Dendritic cell treated with granulocyte-macrophage colony-stimulating factor and Interleukin-4, amounts not matched to agents 40 ng/mL and 50 ng/mL, for 4 days (primary cell): Measurements from ENCODE around the gene OSBPL10.
A peak's percentile ranks its signal among the peaks of the same experiment; 100 is the strongest.

Source experiments
- H3K27ac Mint-ChIP-seq: one replicate; pipeline ENCODE4 v1.8.0; 2022; ENCODE audit warnings: mild to moderate bottlenecking, mixed read lengths
- H3K27me3 Mint-ChIP-seq: one replicate; pipeline ENCODE4 v1.8.0; 2022; ENCODE audit warnings: mild to moderate bottlenecking, mixed read lengths
- H3K36me3 Mint-ChIP-seq: one replicate; pipeline ENCODE4 v1.8.0; 2022; ENCODE audit warnings: low read depth, mixed read lengths
- H3K4me1 Mint-ChIP-seq: one replicate; pipeline ENCODE4 v1.8.0; 2022; ENCODE audit warnings: low read depth, mixed read lengths
- H3K4me3 Mint-ChIP-seq: one replicate; pipeline ENCODE4 v1.8.0; 2022; ENCODE audit warnings: mild to moderate bottlenecking, moderate library complexity, mixed read lengths
- H3K9me3 Mint-ChIP-seq: one replicate; pipeline ENCODE4 v1.8.0; 2022; ENCODE audit warnings: mixed read lengths
- intact Hi-C: fragments of 100-400 bp; cut with micrococcal nuclease; formaldehyde crosslinking; loops from one replicate; pipeline ENCODE4 v1.15.0; 2022

OSBPL10 gene

DNA sequence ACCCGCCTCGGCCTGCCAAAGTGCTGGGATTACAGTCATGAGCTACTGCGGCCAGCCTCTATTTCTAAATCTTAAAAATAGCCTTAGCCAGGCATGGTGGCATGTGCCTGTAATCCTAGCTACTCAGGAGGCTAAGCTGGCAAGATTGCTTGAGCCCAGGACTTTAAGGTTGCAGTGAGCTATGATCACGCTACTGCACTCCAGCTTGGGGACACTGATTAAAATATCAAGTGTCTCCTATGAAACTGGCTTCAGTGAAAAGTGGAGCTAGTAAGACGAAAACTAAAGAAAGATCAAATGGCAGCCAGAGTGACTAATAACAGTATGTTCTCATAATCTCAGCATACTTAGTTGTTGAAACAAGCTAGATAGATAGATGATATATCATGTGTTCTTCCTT lies 335.8 kb downstream of the OSBPL10 start:
- Mint-ChIP-seq H3K4me1 (no peaks in the 10 kb centered on the region), H3K27me3 (no peaks in the 10 kb centered on the region), H3K4me3 (no peak overlapping the region), H3K9me3 (peaks cover 45% of the 10 kb centered on the region), H3K27ac (no peak overlapping the region), H3K36me3 (peaks cover 43% of the 10 kb centered on the region)
- intact Hi-C loops: no loop called here

- Mint-ChIP-seq H3K4me3 (no peak overlapping the region), H3K36me3 (peaks cover 35% of the 10 kb centered on the region), H3K4me1 (no peaks in the 10 kb centered on the region), H3K9me3 (peaks cover 9% of the 10 kb centered on the region), H3K27me3 (no peaks in the 10 kb centered on the region), H3K27ac (no peak overlapping the region)
- intact Hi-C loops: no loop called here
Observed at GRCh38 chr3:31639828-31640227, 341.2 kb downstream of the OSBPL10 start.

DNA sequence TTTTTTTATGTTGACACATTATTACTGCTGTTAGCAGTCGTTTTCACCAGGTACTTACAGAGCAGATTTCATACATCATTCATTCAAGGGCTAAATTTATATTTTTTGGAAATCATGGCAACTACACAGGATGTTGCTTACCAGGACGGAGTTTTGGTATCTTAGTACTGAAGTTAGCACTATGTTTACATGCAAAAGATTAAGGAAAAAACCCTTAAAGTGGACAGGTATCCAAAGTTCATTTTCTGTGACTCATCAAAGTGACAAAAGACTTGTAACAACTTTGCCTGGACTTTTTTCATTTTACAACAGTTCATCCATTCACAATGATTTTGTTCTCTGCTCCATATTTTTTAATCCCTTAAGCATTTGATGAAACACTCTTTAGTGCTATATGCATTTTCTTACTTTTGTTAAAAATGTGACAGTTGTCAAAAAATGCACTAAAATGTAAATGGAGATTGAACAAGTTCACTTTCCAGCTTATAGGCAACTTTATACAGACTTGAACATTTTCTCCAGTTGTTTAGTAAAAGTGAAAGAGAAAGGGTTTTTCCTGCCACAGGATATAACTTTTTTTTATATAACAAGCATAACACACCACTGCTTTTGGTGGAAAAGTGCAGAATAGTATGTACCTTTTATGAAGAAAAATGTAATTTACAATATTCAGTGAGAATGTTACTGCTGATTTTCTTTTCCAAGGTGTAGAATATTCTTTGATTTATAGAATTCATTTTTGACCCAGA lies 344.2 kb downstream of the OSBPL10 start:
- Mint-ChIP-seq H3K27ac (no peak overlapping the region), H3K27me3 (no peaks in the 10 kb centered on the region), H3K36me3 (peaks cover 41% of the 10 kb centered on the region), H3K4me3 (no peak overlapping the region), H3K4me1 (no peaks in the 10 kb centered on the region), H3K9me3 (no peaks in the 10 kb centered on the region)
- intact Hi-C loops: no loop called here

- H3K27me3 Mint-ChIP-seq: no peaks in the 10 kb centered on the region
- H3K36me3 Mint-ChIP-seq: peaks cover 48% of the 10 kb centered on the region
- no peaks in the 10 kb centered on the region for H3K9me3 Mint-ChIP-seq
- no peak overlapping the region for H3K27ac Mint-ChIP-seq
- H3K4me3 Mint-ChIP-seq: no peak overlapping the region
- no peaks in the 10 kb centered on the region for H3K4me1 Mint-ChIP-seq
- intact Hi-C loops: no loop called here
Observed at GRCh38 chr3:31636049-31636448, 345.0 kb downstream of the OSBPL10 start.

DNA sequence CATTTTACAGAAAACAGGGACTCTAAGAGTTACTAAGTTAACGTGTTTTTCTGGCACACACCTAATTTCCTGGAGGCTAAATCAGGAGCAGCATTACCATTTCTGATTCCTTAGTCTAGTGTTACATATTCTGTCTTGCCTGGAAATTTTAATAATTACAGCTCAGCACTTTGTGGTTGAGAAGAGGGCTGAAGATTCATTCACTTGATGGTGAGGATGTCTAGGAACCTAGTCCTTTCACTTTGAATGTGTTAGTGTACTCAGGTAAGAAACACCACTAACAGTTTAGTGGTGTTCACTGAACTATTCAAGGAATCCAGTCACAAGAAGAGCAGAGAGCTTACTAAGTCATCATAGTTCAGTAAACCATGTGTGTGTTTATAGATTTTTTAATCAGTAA lies 345.5 kb downstream of the OSBPL10 start:
- Mint-ChIP-seq H3K27ac (no peak overlapping the region), H3K9me3 (no peaks in the 10 kb centered on the region), H3K36me3 (peaks cover 53% of the 10 kb centered on the region), H3K4me3 (no peak overlapping the region), H3K4me1 (no peaks in the 10 kb centered on the region), H3K27me3 (no peaks in the 10 kb centered on the region)
- intact Hi-C loops: no loop called here

DNA sequence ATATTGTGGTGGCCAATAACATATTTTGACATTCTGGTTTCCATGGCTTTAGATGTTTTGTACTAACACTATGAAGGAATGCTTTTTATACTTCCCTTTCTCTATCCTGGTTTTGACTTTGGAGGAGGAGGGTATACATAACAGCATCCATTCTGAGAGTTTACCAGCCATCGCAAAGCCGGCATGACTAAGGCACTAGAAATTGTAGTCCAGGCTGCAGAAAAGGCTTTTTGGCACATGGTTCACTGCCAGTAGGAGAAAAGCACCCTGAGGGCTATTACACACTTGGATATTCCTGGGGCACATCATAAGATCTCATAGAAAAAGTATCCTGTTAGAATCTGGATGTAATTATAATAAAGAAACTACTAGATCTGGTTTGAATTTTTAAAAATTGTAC lies 346.6 kb downstream of the OSBPL10 start:
- Mint-ChIP-seq H3K27ac (no peak overlapping the region), H3K27me3 (no peaks in the 10 kb centered on the region), H3K4me1 (no peaks in the 10 kb centered on the region), H3K4me3 (no peak overlapping the region), H3K36me3 (peaks cover 63% of the 10 kb centered on the region), H3K9me3 (no peaks in the 10 kb centered on the region)
- intact Hi-C loops: no loop called here

GRCh38 chr3:31629054-31629453 lies 352.0 kb downstream of the OSBPL10 start:
- Mint-ChIP-seq H3K9me3 (no peaks in the 10 kb centered on the region), H3K36me3 (peaks cover 64% of the 10 kb centered on the region), H3K4me1 (peaks cover 8% of the 10 kb centered on the region), H3K27me3 (no peaks in the 10 kb centered on the region), H3K4me3 (no peak overlapping the region), H3K27ac (peak overlapping the region; percentile 75)
- intact Hi-C loops: no loop called here

GRCh38 chr3:31625358-31625757 lies 355.7 kb downstream of the OSBPL10 start:
- intact Hi-C loops: no loop called here
- Mint-ChIP-seq H3K4me3 (no peak overlapping the region), H3K4me1 (peaks cover 18% of the 10 kb centered on the region), H3K27me3 (no peaks in the 10 kb centered on the region), H3K36me3 (peaks cover 57% of the 10 kb centered on the region), H3K9me3 (no peaks in the 10 kb centered on the region), H3K27ac (no peak overlapping the region)

GRCh38 chr3:31624083-31624709 lies 356.9 kb downstream of the OSBPL10 start:
- intact Hi-C loops: no loop called here
- Mint-ChIP-seq H3K27me3 (no peaks in the 10 kb centered on the region), H3K4me1 (peaks cover 18% of the 10 kb centered on the region), H3K36me3 (peaks cover 59% of the 10 kb centered on the region), H3K27ac (no peak overlapping the region), H3K4me3 (no peak overlapping the region), H3K9me3 (no peaks in the 10 kb centered on the region)

GRCh38 chr3:31622636-31623288 lies 358.3 kb downstream of the OSBPL10 start:
- intact Hi-C loops: no loop called here
- Mint-ChIP-seq H3K9me3 (no peaks in the 10 kb centered on the region), H3K36me3 (peaks cover 67% of the 10 kb centered on the region), H3K27me3 (no peaks in the 10 kb centered on the region), H3K4me3 (no peak overlapping the region), H3K4me1 (peaks cover 11% of the 10 kb centered on the region), H3K27ac (no peak overlapping the region)

DNA sequence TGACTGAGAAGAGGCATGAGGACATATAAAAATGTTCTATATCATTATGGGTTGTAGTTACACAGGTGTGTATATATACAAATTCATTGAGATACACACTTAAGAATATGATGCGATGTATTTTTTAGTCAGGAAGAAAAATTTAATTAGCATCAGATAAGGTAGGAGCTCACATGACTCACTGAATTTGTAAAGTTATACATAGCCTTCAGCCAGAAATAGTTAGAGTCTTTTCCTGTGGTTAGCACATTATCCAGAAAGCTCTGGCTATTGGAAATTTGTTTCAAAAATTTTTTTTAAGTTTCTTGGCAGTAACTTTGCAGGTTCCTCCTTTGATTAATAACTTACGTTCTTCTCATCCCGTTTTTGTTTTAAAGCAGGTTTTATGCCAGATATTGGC lies 359.7 kb downstream of the OSBPL10 start:
- no peaks in the 10 kb centered on the region for H3K27me3 Mint-ChIP-seq
- no peak overlapping the region for H3K27ac Mint-ChIP-seq
- H3K4me1 Mint-ChIP-seq: peaks cover 11% of the 10 kb centered on the region
- H3K9me3 Mint-ChIP-seq: no peaks in the 10 kb centered on the region
- intact Hi-C loops: no loop called here
- peaks cover 62% of the 10 kb centered on the region for H3K36me3 Mint-ChIP-seq
- H3K4me3 Mint-ChIP-seq: no peak overlapping the region

- Mint-ChIP-seq H3K9me3 (no peaks in the 10 kb centered on the region), H3K4me3 (no peak overlapping the region), H3K27ac (no peak overlapping the region), H3K4me1 (peaks cover 11% of the 10 kb centered on the region), H3K27me3 (no peaks in the 10 kb centered on the region), H3K36me3 (peaks cover 60% of the 10 kb centered on the region)
- intact Hi-C loops: no loop called here
Observed at GRCh38 chr3:31620656-31621055, 360.4 kb downstream of the OSBPL10 start.

GRCh38 chr3:31616711-31617110 lies 364.4 kb downstream of the OSBPL10 start:
- H3K36me3 Mint-ChIP-seq: peaks cover 42% of the 10 kb centered on the region
- intact Hi-C loops: loop anchor here (10.0 kb wide), 1 partner anchor 528 kb away; no protein-coding TSS in a partner anchor
- no peaks in the 10 kb centered on the region for H3K27me3 Mint-ChIP-seq
- no peak overlapping the region for H3K4me3 Mint-ChIP-seq
- H3K9me3 Mint-ChIP-seq: no peaks in the 10 kb centered on the region
- no peak overlapping the region for H3K27ac Mint-ChIP-seq
- H3K4me1 Mint-ChIP-seq: peaks cover 12% of the 10 kb centered on the region

- peaks cover 21% of the 10 kb centered on the region for H3K4me1 Mint-ChIP-seq
- no peak overlapping the region for H3K27ac Mint-ChIP-seq
- H3K27me3 Mint-ChIP-seq: no peaks in the 10 kb centered on the region
- H3K36me3 Mint-ChIP-seq: peaks cover 30% of the 10 kb centered on the region
- intact Hi-C loops: loop anchor here (10.0 kb wide), 1 partner anchor 530 kb away; no protein-coding TSS in a partner anchor
- no peaks in the 10 kb centered on the region for H3K9me3 Mint-ChIP-seq
- H3K4me3 Mint-ChIP-seq: no peak overlapping the region
Observed at GRCh38 chr3:31615071-31615875, 365.8 kb downstream of the OSBPL10 start.
